Memory B cell (primary cell): ENCODE data around the gene FOXK2.

Experiments used
- ATAC-seq: fragments of 150-1000 bp; cut with Tn5 transposase; 2 replicates; pipeline ENCODE4 v1.10.0; 2021; ENCODE audit warnings: low read depth, mild to moderate bottlenecking, moderate library complexity
- DNase-seq, 2 donors: peaks; one replicate each; pipeline ENCODE4 v3.0.0; 2022; ENCODE audit warnings: low spot score in 2 of 2
- H3K27ac Mint-ChIP-seq: one replicate; pipeline ENCODE4 v1.8.0; 2022; ENCODE audit warnings: mild to moderate bottlenecking, moderate library complexity, mixed read lengths
- H3K27me3 Mint-ChIP-seq: one replicate; pipeline ENCODE4 v1.8.0; 2022; ENCODE audit warnings: mixed read lengths
- H3K36me3 Mint-ChIP-seq: one replicate; pipeline ENCODE4 v1.8.0; 2022; ENCODE audit warnings: mild to moderate bottlenecking, mixed read lengths
- H3K4me1 Mint-ChIP-seq: one replicate; pipeline ENCODE4 v1.8.0; 2022; ENCODE audit warnings: mixed read lengths
- H3K4me3 Mint-ChIP-seq: one replicate; pipeline ENCODE4 v1.8.0; 2022; ENCODE audit warnings: mild to moderate bottlenecking, moderate library complexity, mixed read lengths
- H3K9me3 Mint-ChIP-seq: one replicate; pipeline ENCODE4 v1.8.0; 2022; ENCODE audit warnings: mixed read lengths

FOXK2 gene

DNA sequence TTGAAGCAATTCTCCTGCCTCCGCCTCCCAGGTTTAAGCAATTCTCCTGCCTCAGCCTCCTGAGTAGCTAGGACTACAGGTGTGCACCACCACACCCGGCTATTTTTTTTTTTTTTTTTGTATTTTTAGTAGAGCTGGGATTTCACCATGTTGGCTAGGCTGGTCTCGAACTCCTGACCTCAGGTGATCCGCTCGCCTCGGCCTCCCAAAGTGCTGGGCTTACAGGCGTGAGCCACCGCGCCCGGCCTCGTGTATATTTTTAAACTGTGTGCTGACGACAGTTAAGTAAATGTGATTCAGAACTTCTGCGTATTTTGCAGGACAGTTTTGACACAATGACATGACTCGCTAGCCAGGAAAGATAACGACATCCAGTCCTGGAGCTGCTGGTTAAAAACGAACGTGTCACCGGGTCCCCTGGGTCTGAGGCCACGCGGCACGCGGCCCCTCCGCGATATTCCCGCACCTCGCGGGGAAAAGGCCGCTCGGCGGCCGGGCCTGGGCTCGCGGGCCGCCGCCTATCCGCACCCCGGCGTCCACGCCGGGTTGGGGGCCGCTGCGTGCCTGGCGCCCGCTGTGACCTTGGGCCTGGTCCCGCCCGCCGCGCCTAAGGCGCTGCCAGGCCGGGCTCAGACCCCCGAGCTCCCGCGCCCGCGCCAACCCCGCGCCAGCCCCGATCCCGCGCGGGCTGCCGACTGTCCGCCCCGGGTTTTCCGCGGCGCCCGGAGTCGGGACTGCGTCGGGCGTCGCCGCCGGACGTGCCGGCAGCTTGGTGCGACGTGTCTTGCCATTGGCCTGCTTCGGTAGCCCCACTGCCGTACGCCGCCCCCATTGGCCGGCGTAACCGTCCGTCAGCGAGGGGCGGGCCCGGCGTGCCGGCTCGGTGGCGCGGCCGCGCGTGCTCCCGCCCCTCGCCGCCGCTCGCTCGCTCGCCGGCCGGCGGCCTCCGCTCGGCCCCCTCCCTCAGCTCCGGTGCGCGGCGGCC lies at the start of gene FOXK2:
Gene FOXK2 (plus strand): TSS at position 907 of the 985 bp plus-strand sequence. CDS start 157 bp downstream, outside the sequence.
- ATAC-seq = peak; percentile 94
- peak within 1 kb of the TSS; percentile 91 for H3K27ac Mint-ChIP-seq
- peak within 1 kb of the TSS; percentile 96 for H3K4me3 Mint-ChIP-seq
- no peaks in the 10 kb centered on the region for H3K9me3 Mint-ChIP-seq
- peaks cover 11% of the 10 kb centered on the region for H3K4me1 Mint-ChIP-seq
- H3K36me3 Mint-ChIP-seq = no peaks in the 10 kb centered on the region
- no peaks in the 10 kb centered on the region for H3K27me3 Mint-ChIP-seq
- DNase-seq = peak; percentile 95 to 96

DNA sequence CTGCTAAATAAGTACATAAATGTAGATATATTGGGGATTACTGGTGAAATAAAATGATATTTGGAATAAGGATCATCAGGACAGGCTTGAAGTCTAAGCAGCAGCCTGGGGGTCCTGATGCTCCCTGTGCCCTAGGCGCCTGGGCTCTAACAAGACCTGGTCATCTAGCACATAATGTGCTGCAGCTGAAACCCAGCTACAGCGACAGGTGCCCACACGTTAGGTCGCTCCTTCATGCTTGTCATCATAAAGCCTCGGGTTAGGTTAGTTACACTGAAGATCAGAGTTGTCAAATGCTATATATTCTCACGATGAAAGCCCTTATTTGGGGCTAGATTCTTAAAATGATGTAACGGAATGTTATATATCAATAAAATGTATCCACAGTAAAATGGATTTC lies 49.5 kb upstream of the FOXK2 start:
- Mint-ChIP-seq H3K27ac (no peak overlapping the region), H3K27me3 (no peaks in the 10 kb centered on the region), H3K9me3 (no peaks in the 10 kb centered on the region), H3K4me3 (no peak overlapping the region), H3K4me1 (no peaks in the 10 kb centered on the region), H3K36me3 (peaks cover 26% of the 10 kb centered on the region)
- ATAC-seq (no peak), DNase-seq (no peak)

DNA sequence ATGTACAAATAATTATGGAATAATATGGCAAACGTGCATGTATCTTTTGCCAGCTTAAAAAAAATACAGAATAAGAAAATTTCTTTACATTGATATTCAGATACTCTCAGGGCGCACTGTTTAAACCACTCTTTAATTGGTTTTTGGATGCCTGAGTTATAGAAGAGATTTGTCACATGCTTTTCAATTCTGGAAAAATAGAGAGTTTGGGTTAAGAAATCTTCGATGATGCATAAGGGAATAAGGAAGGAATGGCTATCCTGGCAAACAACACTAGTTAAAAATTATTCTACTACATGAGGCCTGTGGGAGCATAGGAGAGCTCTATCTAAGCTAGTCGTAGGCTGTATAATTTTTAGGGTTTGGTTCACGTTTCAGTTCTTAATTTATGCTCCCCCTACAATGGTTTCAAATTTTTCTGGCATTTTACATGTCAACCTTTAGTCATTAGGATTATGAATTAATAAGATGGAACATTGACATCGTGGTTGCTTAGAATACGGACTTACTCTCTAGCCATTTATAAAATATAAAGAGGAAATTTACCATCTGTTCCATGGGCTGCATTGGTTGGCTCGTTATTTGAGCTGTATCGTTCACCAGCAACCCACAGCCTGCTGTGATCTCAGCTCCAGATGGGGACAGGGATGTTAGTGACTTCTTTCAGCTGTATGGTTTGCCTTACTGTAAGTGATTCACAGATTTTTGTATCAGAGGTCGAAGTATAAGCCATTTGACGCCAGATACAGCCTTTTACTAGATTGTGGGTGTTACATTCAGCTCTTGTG lies 45.1 kb upstream of the FOXK2 start:
- DNase-seq (no peak), ATAC-seq (no peak)
- no peaks in the 10 kb centered on the region for H3K4me1 Mint-ChIP-seq
- no peaks in the 10 kb centered on the region for H3K9me3 Mint-ChIP-seq
- no peaks in the 10 kb centered on the region for H3K27me3 Mint-ChIP-seq
- H3K27ac Mint-ChIP-seq = no peak overlapping the region
- peaks cover 15% of the 10 kb centered on the region for H3K36me3 Mint-ChIP-seq
- H3K4me3 Mint-ChIP-seq = no peak overlapping the region

DNA sequence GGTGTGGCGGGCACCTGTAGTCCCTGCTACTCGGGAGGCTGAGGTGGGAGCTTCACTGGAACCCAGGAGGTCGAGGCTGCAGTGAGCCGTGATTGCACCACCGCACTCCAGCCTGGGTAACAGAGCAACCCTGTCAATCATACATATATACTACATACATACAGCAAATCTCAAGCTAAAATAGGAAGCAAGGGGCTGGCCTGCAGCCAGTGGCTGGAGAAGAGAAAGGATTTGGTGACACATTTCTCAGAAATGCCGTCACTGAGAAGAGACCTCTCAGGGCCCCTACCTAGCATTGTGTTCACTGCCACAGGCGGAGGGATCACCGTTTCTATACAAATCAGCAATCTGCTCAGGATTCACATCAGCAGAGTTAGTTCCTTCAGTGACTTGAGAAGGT lies 44.1 kb upstream of the FOXK2 start:
- no peaks in the 10 kb centered on the region for H3K4me1 Mint-ChIP-seq
- DNase-seq = no peak
- H3K36me3 Mint-ChIP-seq = peaks cover 16% of the 10 kb centered on the region
- no peaks in the 10 kb centered on the region for H3K9me3 Mint-ChIP-seq
- no peak overlapping the region for H3K27ac Mint-ChIP-seq
- H3K4me3 Mint-ChIP-seq = no peak overlapping the region
- no peak for ATAC-seq
- no peaks in the 10 kb centered on the region for H3K27me3 Mint-ChIP-seq

DNA sequence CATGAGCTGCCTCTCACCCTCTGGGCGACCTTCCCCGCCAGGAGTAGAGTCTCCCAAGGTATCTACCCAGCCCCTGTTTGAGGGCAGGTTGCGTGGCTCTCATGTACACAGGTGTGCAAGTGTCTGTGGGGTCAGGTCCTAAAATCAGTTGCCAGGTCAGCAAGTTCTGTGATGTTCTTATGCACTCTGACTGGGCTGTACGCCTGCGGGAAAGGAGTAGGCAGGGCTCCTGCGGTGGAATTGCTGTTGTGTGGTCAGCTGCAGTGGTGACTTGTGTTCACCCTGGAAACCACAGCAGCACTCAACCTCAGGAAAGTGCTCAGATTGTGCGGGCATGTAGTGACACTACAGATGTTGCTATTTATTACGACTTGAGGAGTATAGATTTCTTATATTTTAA lies 41.6 kb upstream of the FOXK2 start:
- DNase-seq (no peak), ATAC-seq (no peak)
- Mint-ChIP-seq H3K4me3 (no peak overlapping the region), H3K9me3 (no peaks in the 10 kb centered on the region), H3K27me3 (no peaks in the 10 kb centered on the region), H3K4me1 (no peaks in the 10 kb centered on the region), H3K27ac (no peak overlapping the region), H3K36me3 (peaks cover 11% of the 10 kb centered on the region)

DNA sequence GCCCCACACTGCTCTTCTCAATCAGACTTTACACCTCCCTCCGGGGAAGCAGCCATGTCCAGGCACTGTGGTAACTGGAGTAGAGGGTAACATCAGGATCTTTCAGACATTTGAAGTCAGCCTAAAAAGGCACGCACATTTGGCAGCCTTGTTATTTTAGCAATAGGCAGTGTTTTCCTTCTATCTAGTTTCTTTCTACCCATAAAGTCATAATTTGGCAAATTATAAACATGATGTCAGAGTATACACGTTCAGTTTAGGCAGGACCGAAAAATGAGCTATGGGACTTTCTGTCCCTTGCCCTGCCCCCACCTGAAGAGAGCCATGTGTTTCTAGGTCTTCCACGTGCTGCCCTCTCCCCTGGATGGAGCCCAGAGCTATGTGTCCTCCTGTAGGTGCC lies 39.9 kb upstream of the FOXK2 start:
- Mint-ChIP-seq H3K27ac (no peak overlapping the region), H3K36me3 (peaks cover 16% of the 10 kb centered on the region), H3K4me3 (no peak overlapping the region), H3K4me1 (no peaks in the 10 kb centered on the region), H3K9me3 (no peaks in the 10 kb centered on the region), H3K27me3 (no peaks in the 10 kb centered on the region)
- no peak for DNase-seq
- ATAC-seq = no peak

DNA sequence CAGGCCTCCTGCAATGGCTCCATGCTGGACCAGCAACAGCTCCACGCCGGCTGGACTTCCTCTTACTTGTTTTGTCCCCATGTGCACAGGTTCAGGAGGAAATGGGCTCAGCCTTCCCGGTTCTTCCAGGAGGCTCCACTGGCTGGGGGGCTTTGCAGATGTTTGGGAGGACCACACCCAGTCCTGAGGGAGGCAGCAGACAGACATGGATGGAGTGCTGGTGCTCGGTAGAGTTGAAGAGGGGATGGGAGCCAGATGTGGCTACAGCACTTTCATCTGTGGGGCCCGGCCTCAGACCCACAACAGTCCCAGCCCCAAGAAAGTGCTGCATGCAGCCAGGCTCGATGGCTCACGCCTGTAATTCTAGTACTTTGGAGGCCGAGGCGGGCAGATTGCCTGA lies 39.2 kb upstream of the FOXK2 start:
- Mint-ChIP-seq H3K27me3 (no peaks in the 10 kb centered on the region), H3K9me3 (no peaks in the 10 kb centered on the region), H3K4me1 (no peaks in the 10 kb centered on the region), H3K4me3 (no peak overlapping the region), H3K27ac (no peak overlapping the region), H3K36me3 (peaks cover 16% of the 10 kb centered on the region)
- DNase-seq = no peak
- ATAC-seq = no peak

DNA sequence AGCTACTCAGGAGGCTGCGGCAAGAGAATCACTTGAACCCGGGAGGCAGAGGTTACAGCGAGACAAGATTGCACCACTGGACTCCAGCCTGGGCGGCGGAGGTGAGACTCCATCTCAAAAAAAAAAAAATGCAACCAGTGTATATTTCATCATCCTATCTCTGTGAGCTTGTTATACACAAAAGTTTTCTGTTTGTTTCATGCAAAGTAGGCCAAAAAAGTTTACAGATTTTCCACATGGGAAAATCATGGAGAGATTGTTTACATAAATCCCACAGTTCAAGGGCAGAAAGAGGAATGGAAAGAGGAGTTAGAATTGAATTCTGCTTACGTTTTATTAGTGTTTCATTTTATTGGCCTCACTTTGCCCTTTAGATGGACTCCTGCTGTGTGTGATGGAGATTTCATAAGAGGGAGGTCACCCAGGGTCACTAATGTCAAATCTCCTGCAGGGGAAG lies 36.3 kb upstream of the FOXK2 start:
- Mint-ChIP-seq H3K4me3 (no peak overlapping the region), H3K27ac (no peak overlapping the region), H3K9me3 (no peaks in the 10 kb centered on the region), H3K4me1 (peaks cover 4% of the 10 kb centered on the region), H3K36me3 (peaks cover 24% of the 10 kb centered on the region), H3K27me3 (no peaks in the 10 kb centered on the region)
- DNase-seq (no peak), ATAC-seq (no peak)

DNA sequence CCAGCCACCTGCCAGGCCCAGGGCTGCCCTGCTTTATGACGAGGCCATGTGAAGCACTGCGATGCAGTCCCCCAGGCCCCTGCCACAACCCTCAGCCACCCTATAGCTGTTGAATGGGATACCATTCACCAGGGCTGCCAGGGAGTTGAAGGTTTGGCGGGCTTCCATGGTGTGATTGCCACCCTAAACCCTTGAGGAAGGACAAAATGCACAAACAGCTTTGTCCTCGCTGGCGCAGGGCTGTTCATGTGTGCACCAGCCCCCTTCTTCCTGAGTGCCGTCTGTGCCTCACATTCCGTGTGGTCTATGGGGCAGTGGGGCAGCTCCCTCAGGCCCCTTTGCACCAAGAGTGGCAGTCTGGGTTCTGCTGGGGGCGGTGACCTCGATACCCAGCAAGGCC lies 35.7 kb upstream of the FOXK2 start:
- Mint-ChIP-seq H3K4me1 (peaks cover 4% of the 10 kb centered on the region), H3K27ac (no peak overlapping the region), H3K4me3 (no peak overlapping the region), H3K36me3 (peaks cover 25% of the 10 kb centered on the region), H3K9me3 (no peaks in the 10 kb centered on the region), H3K27me3 (no peaks in the 10 kb centered on the region)
- DNase-seq (no peak), ATAC-seq (no peak)

DNA sequence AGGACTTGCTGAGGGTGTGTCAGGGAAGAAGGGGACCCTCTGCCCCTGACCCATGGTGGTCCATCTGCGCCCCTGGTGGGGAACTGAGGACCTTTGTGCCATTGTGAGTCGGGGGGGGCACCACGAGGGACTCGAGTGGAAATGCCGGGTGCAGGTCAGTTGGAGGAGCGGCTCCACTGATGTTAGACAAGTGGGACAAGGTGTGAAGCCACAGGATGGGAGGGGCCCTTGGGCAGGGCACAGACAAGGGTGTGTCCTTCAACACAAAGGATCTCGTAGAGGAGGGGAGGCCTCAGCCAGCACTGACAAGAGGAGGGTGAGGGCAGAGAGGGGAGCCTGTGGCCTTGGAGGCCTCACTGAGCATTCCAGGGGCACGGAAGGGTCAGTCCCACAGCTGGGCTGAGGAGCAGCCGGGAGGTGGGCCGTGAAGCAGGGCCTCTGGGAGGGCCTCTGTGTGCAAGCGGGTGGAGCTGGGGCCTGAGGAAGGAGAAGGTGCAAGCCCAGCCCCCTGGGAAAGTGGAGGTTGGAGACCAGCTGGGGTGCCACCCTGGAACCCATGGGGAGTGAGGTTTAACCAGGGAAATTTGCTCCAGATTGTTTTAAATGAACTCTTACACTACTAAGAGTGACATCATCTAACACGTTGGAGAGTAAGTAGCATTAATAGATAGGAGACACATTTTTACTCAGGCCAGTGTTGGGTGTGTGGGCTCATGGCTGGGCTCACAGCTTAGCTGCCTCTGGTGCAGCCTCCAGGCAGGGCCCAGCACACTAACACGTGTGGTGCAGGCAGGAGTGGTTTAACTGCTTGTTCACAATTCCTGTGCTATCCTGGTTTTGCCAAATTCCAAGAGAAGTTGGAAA lies 33.1 kb upstream of the FOXK2 start:
- ATAC-seq (no peak), DNase-seq (no peak)
- H3K27me3 Mint-ChIP-seq = no peaks in the 10 kb centered on the region
- no peaks in the 10 kb centered on the region for H3K9me3 Mint-ChIP-seq
- peaks cover 8% of the 10 kb centered on the region for H3K4me1 Mint-ChIP-seq
- H3K4me3 Mint-ChIP-seq = no peak overlapping the region
- peaks cover 21% of the 10 kb centered on the region for H3K36me3 Mint-ChIP-seq
- no peak overlapping the region for H3K27ac Mint-ChIP-seq

DNA sequence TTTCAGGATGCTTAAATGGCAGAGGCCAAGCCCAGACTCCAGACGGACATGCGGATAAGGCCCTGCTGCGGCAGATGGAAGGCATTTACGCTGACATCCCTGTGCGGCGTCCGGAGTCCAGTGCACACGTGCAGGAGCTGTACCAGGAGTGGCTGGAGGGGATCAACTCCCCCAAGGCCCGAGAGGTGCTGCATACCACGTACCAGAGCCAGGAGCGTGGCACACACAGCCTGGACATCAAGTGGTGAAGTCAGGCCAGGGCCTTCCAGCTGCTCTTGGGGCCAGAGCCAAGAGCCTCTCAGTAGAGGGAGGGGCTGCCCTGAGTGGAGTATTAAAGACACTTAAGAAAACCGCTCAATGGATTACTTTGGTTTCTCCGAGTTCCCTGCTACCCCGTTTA lies 31.6 kb upstream of the FOXK2 start:
- Mint-ChIP-seq H3K27me3 (no peaks in the 10 kb centered on the region), H3K9me3 (no peaks in the 10 kb centered on the region), H3K36me3 (peaks cover 18% of the 10 kb centered on the region), H3K4me1 (peaks cover 8% of the 10 kb centered on the region), H3K4me3 (no peak overlapping the region), H3K27ac (no peak overlapping the region)
- no peak for DNase-seq
- ATAC-seq = no peak

DNA sequence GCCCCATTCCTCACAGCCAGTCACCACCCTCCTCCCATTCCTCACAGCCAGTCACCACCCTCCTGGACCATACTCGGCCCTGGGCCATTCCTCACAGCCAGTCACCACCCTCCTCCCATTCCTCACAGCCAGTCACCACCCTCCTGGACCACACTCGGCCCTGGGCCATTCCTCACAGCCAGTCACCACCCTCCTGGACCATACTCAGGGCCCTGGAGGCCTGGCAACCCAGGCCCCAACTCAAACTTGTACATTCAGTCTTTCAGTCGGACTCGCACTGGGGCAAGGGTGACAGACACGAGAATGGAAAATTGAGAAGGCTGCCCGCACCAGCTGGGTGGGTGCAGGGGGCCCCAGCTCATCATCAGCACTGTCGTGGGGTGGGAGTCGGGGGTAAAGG lies 30.4 kb upstream of the FOXK2 start:
- Mint-ChIP-seq H3K36me3 (peaks cover 14% of the 10 kb centered on the region), H3K4me3 (no peak overlapping the region), H3K27ac (peak overlapping the region; percentile 65), H3K27me3 (no peaks in the 10 kb centered on the region), H3K9me3 (no peaks in the 10 kb centered on the region), H3K4me1 (peaks cover 10% of the 10 kb centered on the region)
- no peak for DNase-seq
- ATAC-seq = no peak

DNA sequence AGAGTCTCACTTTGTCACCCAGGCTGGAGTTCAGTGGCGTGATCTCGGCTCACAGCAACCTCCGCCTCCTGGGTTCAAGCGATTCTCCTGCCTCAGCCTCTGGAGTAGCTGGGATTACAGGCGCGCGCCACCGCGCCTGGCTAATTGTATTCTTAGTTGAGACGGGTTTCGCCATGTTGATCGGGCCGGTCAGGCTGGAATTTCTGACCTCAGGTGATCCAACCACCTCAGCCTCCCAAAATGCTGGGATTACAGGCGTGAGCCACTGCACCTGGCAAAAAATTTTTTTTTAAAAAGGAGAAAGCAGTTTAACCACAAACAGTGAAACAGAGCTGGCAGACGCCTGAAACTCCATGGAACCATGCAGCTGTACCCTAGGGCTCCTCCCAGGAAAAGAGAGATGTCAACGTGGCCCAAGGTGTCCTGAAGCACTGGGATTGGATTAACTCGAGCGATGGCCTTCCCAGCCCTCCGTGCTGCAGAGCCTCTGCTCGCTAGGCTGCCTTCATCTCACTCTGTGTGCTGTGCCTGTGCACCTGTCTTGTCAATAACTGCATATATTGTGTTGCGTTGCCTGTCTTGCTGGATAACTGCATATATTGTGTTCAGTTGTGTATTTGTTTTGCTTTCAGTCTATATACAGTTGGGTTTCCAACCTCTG lies 29.6 kb upstream of the FOXK2 start:
- DNase-seq (no peak), ATAC-seq (no peak)
- H3K4me3 Mint-ChIP-seq = no peak overlapping the region
- H3K4me1 Mint-ChIP-seq = peaks cover 18% of the 10 kb centered on the region
- no peaks in the 10 kb centered on the region for H3K27me3 Mint-ChIP-seq
- peaks cover 13% of the 10 kb centered on the region for H3K36me3 Mint-ChIP-seq
- no peaks in the 10 kb centered on the region for H3K9me3 Mint-ChIP-seq
- no peak overlapping the region for H3K27ac Mint-ChIP-seq
